A549 treated with GW870086 at 1 μM for 4 hours (cell line): Measurements from ENCODE around the gene R3HDM1. TPM values are rescaled to one million over a fixed set of nuclear protein-coding genes. Genes with fewer than 3 reads are reported as not detected.

Experiments used
- total RNA-seq: library from RNA; stranded (reverse); fragments of 200-300 nt; extraction: Qiagen RNA extraction; gene quantifications from 5 replicates; pipeline ENCODE4 v1.2.3, GENCODE V29; 2022; ENCODE audit warnings: low read depth

R3HDM1 gene
- 19.7 to 27.4 TPM (median 23.6 TPM) in 5 replicates for total RNA-seq

DNA sequence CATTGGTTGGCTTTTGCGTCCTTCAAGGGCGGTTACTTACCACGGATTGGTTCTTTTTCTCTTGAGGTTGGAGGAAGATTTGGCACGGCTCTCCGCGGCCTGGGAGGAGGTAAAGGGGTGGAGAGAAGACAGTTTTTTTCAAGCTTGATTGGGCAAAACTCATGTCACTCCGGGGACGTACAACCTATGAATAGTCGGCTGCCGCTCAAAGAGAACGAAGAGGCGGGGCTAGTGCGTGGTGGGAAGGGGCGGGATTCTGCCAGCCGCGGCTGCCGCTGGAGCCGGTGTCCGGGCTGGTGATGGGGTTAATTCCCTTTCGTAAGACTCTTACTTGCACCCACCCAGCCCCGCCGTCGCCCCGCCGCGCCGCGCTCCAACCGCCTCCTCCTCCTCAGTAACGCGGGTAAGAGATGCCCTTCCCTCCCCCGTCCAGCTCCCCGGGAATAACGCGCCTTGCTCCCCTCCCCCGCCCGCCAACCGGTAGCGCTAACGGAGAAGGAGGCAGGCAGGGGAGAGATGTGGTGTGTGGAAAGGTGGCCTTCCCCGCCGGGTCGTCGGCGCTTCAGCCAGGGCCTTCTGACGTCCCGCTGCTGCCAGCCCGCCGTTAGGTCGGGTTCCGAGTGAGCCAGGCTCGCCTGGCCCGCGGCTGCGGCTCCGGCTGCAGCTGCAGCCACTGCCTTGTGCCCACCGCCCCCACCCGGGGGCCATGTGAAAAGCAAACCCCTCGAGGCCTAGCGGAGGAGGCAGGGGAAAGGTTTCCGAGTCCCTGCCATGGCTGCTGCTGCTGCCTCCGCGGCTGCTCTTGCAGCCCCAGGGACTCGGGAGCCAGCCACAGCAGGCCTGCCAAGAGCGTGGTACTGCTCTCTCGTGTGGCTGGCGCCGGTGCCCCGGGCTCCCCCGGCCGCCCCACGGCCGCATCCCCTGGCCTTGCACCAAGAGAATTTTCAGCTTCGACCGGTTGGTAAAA is at the start of gene R3HDM1:
Gene R3HDM1 (plus strand): TSS at position 254 of the 967 bp plus-strand sequence. CDS start 73,362 bp downstream, outside the sequence.

DNA sequence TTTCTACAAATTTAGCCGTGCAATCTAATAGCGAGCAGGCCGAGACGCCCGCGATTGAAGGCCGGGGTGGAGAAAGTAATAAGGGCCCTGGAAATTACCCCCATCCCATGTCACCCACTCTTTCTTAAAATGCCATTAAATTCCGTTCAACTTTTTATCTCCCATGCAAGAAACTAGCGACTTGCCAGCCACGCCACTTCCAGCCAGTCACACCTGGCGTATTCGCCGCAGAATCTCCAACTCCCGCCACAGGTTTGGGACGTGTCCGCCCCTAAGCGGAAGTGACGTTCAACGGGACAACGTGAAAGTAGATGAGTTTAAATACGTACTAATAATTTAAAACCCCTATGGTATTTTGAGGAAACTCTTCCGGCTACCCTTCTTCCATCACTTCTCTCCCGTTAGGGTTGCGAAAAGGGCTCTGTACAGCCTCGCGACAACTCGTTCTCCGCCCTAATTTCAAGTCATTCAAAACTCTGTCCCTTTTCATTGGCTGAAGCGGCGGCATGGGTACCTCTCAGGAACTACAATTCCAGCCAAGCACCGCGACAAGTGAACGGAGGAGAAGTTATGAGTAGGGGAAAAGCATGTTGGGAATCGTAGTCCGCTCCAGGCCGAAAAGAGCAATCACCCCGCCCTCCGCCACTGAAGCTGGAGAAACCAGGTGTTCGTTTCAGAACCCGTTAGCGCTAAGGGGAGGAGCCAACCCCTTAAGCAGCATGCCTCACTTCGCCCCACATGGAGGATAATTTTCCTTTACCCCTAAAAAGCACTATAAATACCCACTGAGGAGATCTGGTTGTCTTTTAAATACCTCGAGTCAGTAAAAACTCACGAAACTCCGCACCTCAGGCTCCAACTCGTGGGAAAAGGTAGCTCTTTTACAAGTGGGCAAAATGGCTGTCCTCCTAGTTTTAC is 712 bp upstream of the R3HDM1 start, which contains the start of gene ZRANB3:
Gene ZRANB3 (minus strand): TSS at position 906 of the 918 bp plus-strand sequence.

GRCh38 chr2:135741395-135742324 is 210.4 kb downstream of the R3HDM1 start, which contains the start of gene UBXN4:
TSS of gene UBXN4 (plus strand) at chr2:135741855. CDS start at chr2:135741930, 75 bp downstream.

Other genes with a start within 250 kb of the R3HDM1 start
- 4.3 to 6.6 TPM (median 6.2 TPM) in 5 replicates for gene ZRANB3, start 266 bp upstream of the R3HDM1 start, total RNA-seq
- gene UBXN4, start 210.4 kb downstream of the R3HDM1 start, total RNA-seq: 27.6 to 43.8 TPM (median 41.2 TPM) in 5 replicates